COLO668 (cell line): Measurements from ENCODE around the gene CST1.
"Not testable (repeated sequence)": the region's sequence is repeated elsewhere in the genome, so short reads cannot be mapped to it uniquely, and the experiment has no call there.

Experiments used
- DNase-seq: peaks from one replicate; lab custom pipeline; 2025; ENCODE audit not compliant: unreplicated experiment; lab: John Stamatoyannopoulos, UW

CST1 gene

GRCh38 chr20:23750786-23751185, at the start of gene CST1:
TSS of gene CST1 (minus strand) at chr20:23750935. CDS start at chr20:23750866, 69 bp downstream.
- DNase-seq: not testable (repeated sequence)

GRCh38 chr20:23799216-23799847, 48.6 kb upstream of the CST1 start:
- peak; percentile 14 for DNase-seq

- no peak for DNase-seq
These were observed 44.8 kb upstream of the CST1 start for GRCh38 chr20:23795526-23795925.

- DNase-seq: no peak
These were observed 44.1 kb upstream of the CST1 start for GRCh38 chr20:23794841-23795240.

- DNase-seq: no peak
These were observed 43.3 kb upstream of the CST1 start for GRCh38 chr20:23794065-23794464.

- no peak for DNase-seq
These were observed 32.7 kb upstream of the CST1 start for GRCh38 chr20:23783447-23783846.

GRCh38 chr20:23782366-23782983, 31.7 kb upstream of the CST1 start:
- peak; percentile 15 for DNase-seq

GRCh38 chr20:23778676-23779075, 27.9 kb upstream of the CST1 start:
- DNase-seq: not testable (repeated sequence)

- not testable (repeated sequence) for DNase-seq
These were observed 26.6 kb upstream of the CST1 start for GRCh38 chr20:23777380-23777779.

- DNase-seq: no peak
These were observed 25.5 kb upstream of the CST1 start for GRCh38 chr20:23776067-23776771.

- DNase-seq: no peak
These were observed 23.3 kb upstream of the CST1 start for GRCh38 chr20:23774081-23774480.

GRCh38 chr20:23773579-23773978, 22.8 kb upstream of the CST1 start:
- DNase-seq: no peak

GRCh38 chr20:23773127-23773526, 22.4 kb upstream of the CST1 start:
- DNase-seq: no peak

- DNase-seq: no peak
These were observed 21.3 kb upstream of the CST1 start for GRCh38 chr20:23772074-23772473.

- DNase-seq: no peak
These were observed 19.6 kb upstream of the CST1 start for GRCh38 chr20:23770384-23770783.

GRCh38 chr20:23768520-23768919, 17.8 kb upstream of the CST1 start:
- not testable (repeated sequence) for DNase-seq

GRCh38 chr20:23766531-23766930, 15.8 kb upstream of the CST1 start:
- no peak for DNase-seq

- no peak for DNase-seq
These were observed 14.8 kb upstream of the CST1 start for GRCh38 chr20:23765578-23765977.

- not testable (repeated sequence) for DNase-seq
These were observed 13.9 kb upstream of the CST1 start for GRCh38 chr20:23764630-23765029.

GRCh38 chr20:23763345-23763744, 12.6 kb upstream of the CST1 start:
- no peak for DNase-seq

- no peak for DNase-seq
These were observed 8.7 kb upstream of the CST1 start for GRCh38 chr20:23759306-23759940.

GRCh38 chr20:23756792-23757191, 6.1 kb upstream of the CST1 start:
- DNase-seq: not testable (repeated sequence)
